H1 (cell line): Measurements from ENCODE around the gene FGFRL1. TPM values are rescaled to one million over a fixed set of nuclear protein-coding genes. Genes with fewer than 3 reads are reported as not detected.

ENCODE experiments used
- CTCF ChIA-PET: fragments of 300-600 bp; sonication (Branson Sonifier 250); formaldehyde crosslinking; loops from one replicate; lab custom pipeline; 2021; ENCODE audit not compliant: partially characterized antibody; lab: Charles Lee
- POLR2A ChIA-PET: fragments of 300-600 bp; sonication (Branson Sonifier 250); formaldehyde crosslinking; loops from one replicate; lab custom pipeline; 2021; ENCODE audit warnings: inconsistent platforms; ENCODE audit not compliant: partially characterized antibody; lab: Charles Lee
- DNase-seq, 2 experiments: peaks; one replicate each; pipeline versions ENCODE4 v3.0.0 to v3.0.0-alpha.2; 2010 to 2022; ENCODE audit warnings: low spot score in 2 of 2, low read depth in 1 of 2, mixed read lengths in 1 of 2
- FAIRE-seq: peaks from 2 replicates; lab custom pipeline; 2011; peaks lifted over from hg19 to GRCh38; lab: Jason Lieb, UNC
- H2AFZ ChIP-seq: 2 replicates; pipeline ENCODE4 v1.8.1; 2012; ENCODE audit warnings: low read length, inconsistent platforms
- H2AK5ac ChIP-seq: 2 replicates; pipeline ENCODE4 v1.6.1; 2013; ENCODE audit warnings: low read depth, low read length
- H2BK120ac ChIP-seq: replicated peaks from 2 replicates; pipeline ENCODE3; 2013; ENCODE audit warnings: low read depth, low read length, inconsistent platforms
- H2BK12ac ChIP-seq: 2 replicates; pipeline ENCODE4 v1.6.1; 2013; ENCODE audit warnings: low read depth, low read length
- H2BK15ac ChIP-seq: 2 replicates; pipeline ENCODE4 v1.6.1; 2013; ENCODE audit warnings: low read length
- H2BK20ac ChIP-seq: 2 replicates; pipeline ENCODE4 v1.6.1; 2013; ENCODE audit warnings: low read length
- H2BK5ac ChIP-seq: 2 replicates; pipeline ENCODE4 v1.6.1; 2013; ENCODE audit warnings: low read depth, low read length
- H3K14ac ChIP-seq: 2 replicates; pipeline ENCODE4 v1.6.1; 2013; ENCODE audit warnings: inconsistent platforms; ENCODE audit not compliant: insufficient read length
- H3K18ac ChIP-seq: 2 replicates; pipeline ENCODE4 v1.6.1; 2013; ENCODE audit warnings: low read length; ENCODE audit errors: extremely low read depth
- H3K23ac ChIP-seq: 2 replicates; pipeline ENCODE4 v1.6.1; 2013; ENCODE audit warnings: inconsistent platforms; ENCODE audit not compliant: insufficient read length
- H3K23me2 ChIP-seq: 2 replicates; pipeline ENCODE4 v1.6.1; 2013; ENCODE audit warnings: low read depth, low read length
- H3K27ac ChIP-seq: 2 replicates; pipeline ENCODE4 v1.6.1; 2011; ENCODE audit warnings: low read depth, low read length, inconsistent platforms
- H3K27me3 ChIP-seq, 4 experiments: replicated peaks in 1 of 4; 1 replicate in 1 of 4; 2 replicates in 3 of 4; pipeline versions ENCODE4 v1.6.1 to v1.8.1; 2011 to 2013; ENCODE audit warnings: low read length in 3 of 4, mild to moderate bottlenecking in 3 of 4, inconsistent platforms in 2 of 4, mixed read lengths in 2 of 4, moderate library complexity in 1 of 4; ENCODE audit not compliant: control insufficient read depth in 3 of 4, insufficient read depth in 3 of 4; ENCODE audit errors: extremely low read depth in 1 of 4
- H3K36me3 ChIP-seq, 4 experiments: 2 replicates each; pipeline versions ENCODE4 v1.6.1 to v1.8.1; 2011 to 2013; ENCODE audit warnings: mild to moderate bottlenecking in 4 of 4, low read length in 3 of 4, moderate library complexity in 2 of 4, control low read depth in 1 of 4, inconsistent platforms in 1 of 4; ENCODE audit not compliant: insufficient read depth in 4 of 4, control insufficient read depth in 2 of 4
- H3K4ac ChIP-seq: replicated peaks from 2 replicates; pipeline ENCODE3; 2013; ENCODE audit warnings: low read length, low read depth, mixed read lengths, inconsistent platforms; ENCODE audit not compliant: insufficient read length
- H3K4me1 ChIP-seq, 4 experiments: replicated peaks in 1 of 4; 1 replicate in 1 of 4; 2 replicates in 3 of 4; pipeline versions ENCODE4 v1.6.1 to v1.8.1; 2011 to 2013; ENCODE audit warnings: low read length in 3 of 4, inconsistent platforms in 2 of 4, mixed read lengths in 1 of 4; ENCODE audit not compliant: insufficient read depth in 4 of 4, control insufficient read depth in 3 of 4
- H3K4me2 ChIP-seq, 2 experiments: 2 replicates each; pipeline versions ENCODE4 v1.6.1 to v1.8.1; 2011 to 2013; ENCODE audit warnings: low read depth in 2 of 2, low read length in 2 of 2, control low read depth in 1 of 2, inconsistent platforms in 1 of 2, mild to moderate bottlenecking in 1 of 2; ENCODE audit not compliant: insufficient read depth in 1 of 2
- H3K4me3 ChIP-seq, 4 experiments: fragments of 200-600, 300-600 bp in 1 of 4; sonication (generic), shearing (Covaris generic), sonication (Bioruptor Twin) in 1 of 4; 2 replicates each; pipeline versions ENCODE4 v1.5.1 to v1.8.1; 2011 to 2016; ENCODE audit warnings: low read length in 4 of 4, low read depth in 3 of 4, control low read depth in 2 of 4, inconsistent platforms in 2 of 4, mild to moderate bottlenecking in 2 of 4, mixed read lengths in 1 of 4, moderate library complexity in 1 of 4; ENCODE audit not compliant: insufficient read depth in 2 of 4; ENCODE audit errors: extremely low read depth in 1 of 4
- H3K56ac ChIP-seq: replicated peaks from 2 replicates; pipeline ENCODE3; 2013; ENCODE audit warnings: low read depth, mild to moderate bottlenecking, mixed read lengths, low read length, inconsistent platforms; ENCODE audit not compliant: insufficient read length
- H3K79me1 ChIP-seq: 2 replicates; pipeline ENCODE4 v1.6.1; 2013; ENCODE audit warnings: low read depth, low read length, control low read depth
- H3K79me2 ChIP-seq, 2 experiments: 2 replicates each; pipeline versions ENCODE4 v1.6.1 to v1.8.1; 2012 to 2013; ENCODE audit warnings: low read length in 2 of 2, mild to moderate bottlenecking in 2 of 2, inconsistent platforms in 1 of 2; ENCODE audit not compliant: insufficient read depth in 2 of 2, control insufficient read depth in 1 of 2
- H3K9ac ChIP-seq, 4 experiments: replicated peaks in 1 of 4; 1 replicate in 1 of 4; 2 replicates in 3 of 4; pipeline versions ENCODE4 v1.6.1 to v1.8.1; 2011 to 2013; ENCODE audit warnings: low read depth in 3 of 4, low read length in 3 of 4, control low read depth in 2 of 4, mild to moderate bottlenecking in 2 of 4, moderate library complexity in 2 of 4, inconsistent platforms in 1 of 4; ENCODE audit errors: extremely low read depth in 1 of 4
- H3K9me3 ChIP-seq, 2 experiments: 2 replicates each; pipeline versions ENCODE4 v1.6.1 to v1.8.1; 2012 to 2013; ENCODE audit warnings: mild to moderate bottlenecking in 2 of 2, moderate library complexity in 2 of 2, control low read depth in 1 of 2, inconsistent platforms in 1 of 2, low read depth in 1 of 2, low read length in 1 of 2, mixed read lengths in 1 of 2; ENCODE audit not compliant: insufficient read depth in 2 of 2
- H4K20me1 ChIP-seq, 2 experiments: replicated peaks in 1 of 2; 2 replicates each; pipeline versions ENCODE3 to v1.8.1; 2011 to 2013; ENCODE audit warnings: inconsistent platforms in 2 of 2, low read length in 2 of 2, mild to moderate bottlenecking in 1 of 2; ENCODE audit not compliant: insufficient read depth in 2 of 2, control insufficient read depth in 1 of 2
- H4K5ac ChIP-seq: 2 replicates; pipeline ENCODE4 v1.6.1; 2013; ENCODE audit warnings: low read length, low read depth, mixed read lengths, inconsistent platforms; ENCODE audit not compliant: insufficient read length
- H4K8ac ChIP-seq: 2 replicates; pipeline ENCODE4 v1.8.0; 2013; ENCODE audit warnings: mild to moderate bottlenecking, moderate library complexity, low read length, inconsistent platforms; ENCODE audit not compliant: insufficient read depth; ENCODE audit errors: extremely low read depth
- H4K91ac ChIP-seq: replicated peaks from 2 replicates; pipeline ENCODE3; 2013; ENCODE audit warnings: low read length, mixed read lengths, inconsistent platforms; ENCODE audit not compliant: insufficient read length
- ATF2 ChIP-seq: IDR thresholded peaks from 2 replicates; pipeline ENCODE4 v1.6.1; 2012; ENCODE audit warnings: low read length, inconsistent platforms
- ATF3 ChIP-seq: IDR thresholded peaks from 2 replicates; pipeline ENCODE4 v1.6.1; 2011; ENCODE audit warnings: low read depth, mild to moderate bottlenecking, low read length; ENCODE audit not compliant: insufficient read depth
- EZH2 ChIP-seq: fragments of 200-600 bp; sonication (generic); IDR thresholded peaks from 2 replicates; pipeline ENCODE4 v1.7.1; 2012; ENCODE audit warnings: low read depth, mild to moderate bottlenecking, moderate library complexity, low read length, inconsistent platforms; ENCODE audit not compliant: severe bottlenecking
- GTF2F1 ChIP-seq: IDR thresholded peaks from 2 replicates; pipeline ENCODE4 v1.6.1; 2012; ENCODE audit warnings: low read depth, low read length, improper control_type of control experiment, borderline replicate concordance
- JUND ChIP-seq: IDR thresholded peaks from 2 replicates; pipeline ENCODE4 v1.6.1; 2011; ENCODE audit warnings: mild to moderate bottlenecking, improper control_type of control experiment, low read length
- KDM5A ChIP-seq: fragments of 200-600 bp; IDR thresholded peaks from 2 replicates; pipeline ENCODE4 v1.7.1; 2012; ENCODE audit warnings: mild to moderate bottlenecking, low read length, inconsistent platforms, mixed read lengths
- SUZ12 ChIP-seq: fragments of 200-600 bp; sonication (generic); IDR thresholded peaks from 2 replicates; pipeline ENCODE4 v1.6.1; 2012; ENCODE audit warnings: mild to moderate bottlenecking, inconsistent platforms, low read length, moderate library complexity, mixed read lengths
- TAF1 ChIP-seq: IDR thresholded peaks from 2 replicates; pipeline ENCODE4 v1.6.1; 2011; ENCODE audit warnings: mild to moderate bottlenecking, low read depth, low read length
- TBP ChIP-seq: IDR thresholded peaks from 2 replicates; pipeline ENCODE4 v1.6.1; 2011; ENCODE audit warnings: low read depth, low read length, improper control_type of control experiment
- WGBS, 2 experiments: shearing (Covaris generic) in 1 of 2; methylation state at CpG; one replicate each; pipeline versions ENCODE4 v1.1.6 to v1.1.7; 2013 to 2015; ENCODE audit warnings: low lambda C conversion rate in 2 of 2, mixed read lengths in 2 of 2, inconsistent platforms in 1 of 2, low coverage in 1 of 2, missing lambda C conversion rate in 1 of 2; ENCODE audit not compliant: insufficient replicate concordance in 2 of 2, insufficient coverage in 1 of 2, insufficient read length in 1 of 2; ENCODE audit errors: extremely low coverage in 1 of 2, missing lambda C conversion rate in 1 of 2; 5-methylcytosine and 5-hydroxymethylcytosine counted together
- polyA plus RNA-seq, 7 experiments: library from polyadenylated mRNA; depleted of rRNA in 3 of 7; stranded (reverse) in 5 of 7; unstranded in 2 of 7; fragments of >200 nt in 5 of 7; fragments of 200-250 nt in 2 of 7; gene quantifications; 1 replicate in 5 of 7; 2 replicates in 1 of 7; 4 replicates in 1 of 7; pipeline versions ENCODE4 v1.2.1 to v1.2.3, GENCODE V29; 2011 to 2013; ENCODE audit warnings: missing spikeins in 2 of 7, mixed read lengths in 2 of 7
- total RNA-seq: library from RNA; stranded (reverse); fragmentation: NEBNext Ultra II Directional; extraction: Animal tissue kit (Norgen Biotek cat#: 25700); gene quantifications from 2 replicates; pipeline ENCODE4 v1.2.1, GENCODE V29; 2021

The FGFRL1 gene
- total and polyA plus RNA-seq, 2 of the 8 experiments (the other 6 are each of a cell fraction or from before 2014, with no cell fraction given) = 18.9 to 34.6 TPM

GRCh38 chr4:1027915-1028238 lies 16.5 kb downstream of the FGFRL1 start:
- H4K20me1 ChIP-seq = peaks cover 0 to 14% of the 10 kb centered on the region in 2 experiments
- H3K4ac ChIP-seq = no peak overlapping the region
- DNase-seq (no peak), FAIRE-seq (no peak)
- 88% methylated on average over 9 of the region's 9 CpGs; no CpG with 5 or more reads in 1 of the 2 experiments for WGBS, 2 experiments
- peak overlapping the region; percentile 51 for H4K8ac ChIP-seq
- no peak overlapping the region for H2BK12ac ChIP-seq
- H3K4me1 ChIP-seq = peaks cover 0 to 12% (median 4%) of the 10 kb centered on the region in 4 experiments; a peak in 4 of 7 replicates
- no peak overlapping the region for H2BK5ac ChIP-seq
- H3K56ac ChIP-seq = no peak overlapping the region
- no peaks in the 10 kb centered on the region; the same call in 1 of the 2 replicates for H3K23me2 ChIP-seq
- H3K36me3 ChIP-seq = peaks cover 0 to 9% (median 8%) of the 10 kb centered on the region in 4 experiments; a peak in 5 of 8 replicates
- no peak overlapping the region for H3K14ac ChIP-seq
- H3K18ac ChIP-seq = no peak overlapping the region
- no peaks in the 10 kb centered on the region for H3K79me1 ChIP-seq
- POLR2A ChIA-PET = interaction anchor here (1.0 kb wide), 1 partner anchor 12 kb away, joined by 3 read pairs; no protein-coding TSS in a partner anchor
- H3K27me3 ChIP-seq = 0 out of 7 replicates have a peak, but pooled peaks cover 0 to 5% (median 0%) of the 10 kb centered on the region in 4 experiments
- H2BK120ac ChIP-seq = no peak overlapping the region
- H3K23ac ChIP-seq = no peak overlapping the region
- H3K79me2 ChIP-seq = no peaks in the 10 kb centered on the region
- H4K5ac ChIP-seq = no peak overlapping the region
- no peak overlapping the region for H3K4me3 ChIP-seq
- no peak overlapping the region for H2AFZ ChIP-seq
- CTCF ChIA-PET = interaction anchor here (1.0 to 2.1 kb wide), 2 partner anchors 9 to 63 kb away, joined by 3 to 6 read pairs; no protein-coding TSS in a partner anchor
- no peak overlapping the region for H3K9ac ChIP-seq
- no peak overlapping the region for H2BK20ac ChIP-seq
- 0 out of 2 replicates have a peak overlapping the region, but pooled peaks have one; percentile 24 for H2AK5ac ChIP-seq
- no peaks in the 10 kb centered on the region for H3K9me3 ChIP-seq
- H2BK15ac ChIP-seq = no peak overlapping the region
- no peak overlapping the region for H3K27ac ChIP-seq
- H4K91ac ChIP-seq = no peak overlapping the region
- no peak overlapping the region for H3K4me2 ChIP-seq
- TF ChIP-seq JUND = no peak
- TF ChIP-seq TAF1 = no peak
- TF ChIP-seq TBP = no peak
- no peak for TF ChIP-seq KDM5A
- TF ChIP-seq GTF2F1 = no peak
- no peak for TF ChIP-seq EZH2
- no peak for TF ChIP-seq ATF3
- TF ChIP-seq SUZ12 = no peak
- no peak for TF ChIP-seq ATF2
